ENCODE results near the gene SPSB4. TPM values are rescaled to one million over a fixed set of nuclear protein-coding genes. Genes with fewer than 3 reads are reported as not detected.

The SPSB4 gene
- total RNA-seq, 1 donor from 2014 or later: 0.98 TPM

DNA sequence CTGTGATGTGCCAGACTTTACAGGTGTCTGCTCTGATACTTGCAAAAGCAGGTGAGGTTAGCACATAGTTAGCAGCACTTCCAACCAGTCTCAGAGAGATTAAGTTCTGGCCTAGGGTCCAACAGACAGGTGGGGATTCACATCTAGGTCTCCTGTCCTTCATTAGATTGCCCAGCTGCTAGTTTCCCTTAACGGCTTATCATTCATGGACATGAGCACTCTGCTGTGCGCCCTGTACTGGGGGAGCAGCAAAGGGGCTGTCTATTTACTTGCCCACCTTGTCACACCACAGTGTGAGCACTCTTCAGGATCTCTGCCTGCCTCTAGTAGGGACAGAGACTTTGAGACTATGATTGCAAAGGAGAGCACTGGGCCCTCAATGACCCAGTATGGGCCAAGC, 8.7 kb downstream of the SPSB4 start:
- intact Hi-C loops (cut with DNase I): no loop called here
- Histone ChIP-seq H3K4me3 (no peak overlapping the region), H3K36me3 (no peaks in the 10 kb centered on the region), H3K9me3 (no peaks in the 10 kb centered on the region), H3K27me3 (no peaks in the 10 kb centered on the region), H3K27ac (no peak overlapping the region), H3K4me1 (no peaks in the 10 kb centered on the region)
- TF ChIP-seq, protein P1, sequence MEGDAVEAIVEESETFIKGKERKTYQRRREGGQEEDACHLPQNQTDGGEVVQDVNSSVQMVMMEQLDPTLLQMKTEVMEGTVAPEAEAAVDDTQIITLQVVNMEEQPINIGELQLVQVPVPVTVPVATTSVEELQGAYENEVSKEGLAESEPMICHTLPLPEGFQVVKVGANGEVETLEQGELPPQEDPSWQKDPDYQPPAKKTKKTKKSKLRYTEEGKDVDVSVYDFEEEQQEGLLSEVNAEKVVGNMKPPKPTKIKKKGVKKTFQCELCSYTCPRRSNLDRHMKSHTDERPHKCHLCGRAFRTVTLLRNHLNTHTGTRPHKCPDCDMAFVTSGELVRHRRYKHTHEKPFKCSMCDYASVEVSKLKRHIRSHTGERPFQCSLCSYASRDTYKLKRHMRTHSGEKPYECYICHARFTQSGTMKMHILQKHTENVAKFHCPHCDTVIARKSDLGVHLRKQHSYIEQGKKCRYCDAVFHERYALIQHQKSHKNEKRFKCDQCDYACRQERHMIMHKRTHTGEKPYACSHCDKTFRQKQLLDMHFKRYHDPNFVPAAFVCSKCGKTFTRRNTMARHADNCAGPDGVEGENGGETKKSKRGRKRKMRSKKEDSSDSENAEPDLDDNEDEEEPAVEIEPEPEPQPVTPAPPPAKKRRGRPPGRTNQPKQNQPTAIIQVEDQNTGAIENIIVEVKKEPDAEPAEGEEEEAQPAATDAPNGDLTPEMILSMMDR (IDR thresholded peaks at IDR 0.05): no peak
- TF ChIP-seq POLR2A (IDR thresholded peaks at IDR 0.05) (no peak), POLR2AphosphoS5 (IDR thresholded peaks at IDR 0.05; ENCODE audit: insufficient read depth in 1 of 2, low read depth in 1 of 2) (no peak)
- DNase-seq (ENCODE audit: extremely low spot score in 2 of 2): peak; percentile 55 to 70

DNA sequence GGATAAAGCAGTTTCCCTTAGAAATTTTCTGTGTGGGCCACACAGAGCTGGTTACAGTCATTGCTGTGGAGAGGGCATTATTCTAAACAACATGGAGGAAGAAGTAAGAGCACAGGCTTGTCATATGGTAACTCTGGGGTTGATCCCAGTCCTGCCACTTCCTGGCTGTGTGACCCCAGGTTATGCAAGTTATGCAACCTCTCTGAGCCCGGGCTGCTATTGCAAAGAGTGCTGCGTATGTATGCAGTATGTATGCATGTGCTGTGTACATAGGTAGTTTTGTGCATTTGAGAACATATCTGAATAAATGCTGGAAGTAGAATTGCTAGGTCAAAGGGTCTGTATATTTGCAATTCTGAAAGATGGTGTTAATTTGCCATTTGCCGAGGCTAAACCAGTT, 9.2 kb downstream of the SPSB4 start:
- Histone ChIP-seq H3K27ac (no peak overlapping the region), H3K27me3 (no peaks in the 10 kb centered on the region), H3K4me3 (no peak overlapping the region), H3K4me1 (no peaks in the 10 kb centered on the region), H3K36me3 (no peaks in the 10 kb centered on the region), H3K9me3 (no peaks in the 10 kb centered on the region)
- intact Hi-C loops (cut with DNase I): no loop called here
- TF ChIP-seq, protein P1 (IDR thresholded peaks at IDR 0.05): no peak
- TF ChIP-seq POLR2AphosphoS5 (IDR thresholded peaks at IDR 0.05; ENCODE audit: insufficient read depth in 1 of 2, low read depth in 1 of 2) (no peak), POLR2A (IDR thresholded peaks at IDR 0.05) (no peak)
- DNase-seq (ENCODE audit: extremely low spot score in 2 of 2): peak in 1 of 2 donors; percentile 55

DNA sequence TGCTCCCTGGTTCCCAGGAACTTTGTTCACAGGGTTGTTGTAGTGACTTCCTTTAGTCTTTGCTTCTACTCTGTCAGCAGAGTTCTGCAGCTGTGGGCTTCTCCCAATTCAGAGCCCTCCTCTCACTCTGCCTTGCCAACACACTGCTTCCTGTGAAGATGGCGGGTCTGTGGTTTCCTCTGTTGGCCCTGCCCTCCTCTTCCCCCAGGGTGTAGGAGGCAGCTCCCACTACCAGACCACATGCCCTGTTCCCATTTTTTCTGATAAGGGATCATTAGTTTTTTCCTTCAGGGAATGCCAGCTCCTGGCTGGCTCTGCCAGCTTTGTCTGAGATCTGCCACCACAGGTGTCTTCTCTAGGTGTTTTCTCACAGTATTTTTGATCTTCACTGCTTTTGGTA, 12.7 kb downstream of the SPSB4 start:
- intact Hi-C loops (cut with DNase I): no loop called here
- Histone ChIP-seq H3K4me3 (no peak overlapping the region), H3K4me1 (no peaks in the 10 kb centered on the region), H3K27me3 (no peaks in the 10 kb centered on the region), H3K27ac (no peak overlapping the region), H3K9me3 (no peaks in the 10 kb centered on the region), H3K36me3 (no peaks in the 10 kb centered on the region)
- peak in 1 of 2 donors; percentile 34 for DNase-seq (ENCODE audit: extremely low spot score in 2 of 2)
- no peak for TF ChIP-seq POLR2A (IDR thresholded peaks at IDR 0.05)
- no peak for TF ChIP-seq POLR2AphosphoS5 (IDR thresholded peaks at IDR 0.05; ENCODE audit: insufficient read depth in 1 of 2, low read depth in 1 of 2)
- TF ChIP-seq, protein P1 (IDR thresholded peaks at IDR 0.05): no peak

- Histone ChIP-seq H3K4me1 (no peaks in the 10 kb centered on the region), H3K27me3 (no peaks in the 10 kb centered on the region), H3K9me3 (no peaks in the 10 kb centered on the region), H3K4me3 (no peak overlapping the region), H3K27ac (no peak overlapping the region), H3K36me3 (no peaks in the 10 kb centered on the region)
- TF ChIP-seq POLR2A (IDR thresholded peaks at IDR 0.05) (no peak), POLR2AphosphoS5 (IDR thresholded peaks at IDR 0.05; ENCODE audit: insufficient read depth in 1 of 2, low read depth in 1 of 2) (no peak)
- TF ChIP-seq, protein P1 (IDR thresholded peaks at IDR 0.05): no peak
- intact Hi-C loops (cut with DNase I): no loop called here
- DNase-seq (ENCODE audit: extremely low spot score in 2 of 2): peak in 1 of 2 donors; percentile 43
Observed at GRCh38 chr3:141064255-141064926, 13.2 kb downstream of the SPSB4 start.

- no peaks in the 10 kb centered on the region for H3K9me3 ChIP-seq
- peak in 1 of 2 donors; percentile 77 for DNase-seq (ENCODE audit: extremely low spot score in 2 of 2)
- H3K27ac ChIP-seq: no peak overlapping the region
- H3K4me1 ChIP-seq: no peaks in the 10 kb centered on the region
- no peaks in the 10 kb centered on the region for H3K27me3 ChIP-seq
- H3K4me3 ChIP-seq: no peak overlapping the region
- H3K36me3 ChIP-seq: no peaks in the 10 kb centered on the region
- TF ChIP-seq POLR2AphosphoS5 (IDR thresholded peaks at IDR 0.05; ENCODE audit: insufficient read depth in 1 of 2, low read depth in 1 of 2): no peak
- TF ChIP-seq POLR2A (IDR thresholded peaks at IDR 0.05): no peak
- TF ChIP-seq, protein P1 (IDR thresholded peaks at IDR 0.05): no peak
- intact Hi-C loops (cut with DNase I): no loop called here
Observed at GRCh38 chr3:141065258-141065657, 14.1 kb downstream of the SPSB4 start.

Data from vagina (tissue), 2 donors.